GM19468 (cell line): Measurements from ENCODE around the gene PLEKHG4B.
"Not testable (repeated sequence)": the region's sequence is repeated elsewhere in the genome, so short reads cannot be mapped to it uniquely, and the experiment has no call there.

Experiments used
- ATAC-seq: cut with Tn5 transposase; IDR thresholded peaks from one replicate; pipeline ENCODE4 v1.9.1; 2021; ENCODE audit warnings: mild to moderate bottlenecking, moderate library complexity, moderate number of reproducible peaks; ENCODE audit not compliant: unreplicated experiment; ENCODE audit errors: extremely low read depth

PLEKHG4B gene, protein sequence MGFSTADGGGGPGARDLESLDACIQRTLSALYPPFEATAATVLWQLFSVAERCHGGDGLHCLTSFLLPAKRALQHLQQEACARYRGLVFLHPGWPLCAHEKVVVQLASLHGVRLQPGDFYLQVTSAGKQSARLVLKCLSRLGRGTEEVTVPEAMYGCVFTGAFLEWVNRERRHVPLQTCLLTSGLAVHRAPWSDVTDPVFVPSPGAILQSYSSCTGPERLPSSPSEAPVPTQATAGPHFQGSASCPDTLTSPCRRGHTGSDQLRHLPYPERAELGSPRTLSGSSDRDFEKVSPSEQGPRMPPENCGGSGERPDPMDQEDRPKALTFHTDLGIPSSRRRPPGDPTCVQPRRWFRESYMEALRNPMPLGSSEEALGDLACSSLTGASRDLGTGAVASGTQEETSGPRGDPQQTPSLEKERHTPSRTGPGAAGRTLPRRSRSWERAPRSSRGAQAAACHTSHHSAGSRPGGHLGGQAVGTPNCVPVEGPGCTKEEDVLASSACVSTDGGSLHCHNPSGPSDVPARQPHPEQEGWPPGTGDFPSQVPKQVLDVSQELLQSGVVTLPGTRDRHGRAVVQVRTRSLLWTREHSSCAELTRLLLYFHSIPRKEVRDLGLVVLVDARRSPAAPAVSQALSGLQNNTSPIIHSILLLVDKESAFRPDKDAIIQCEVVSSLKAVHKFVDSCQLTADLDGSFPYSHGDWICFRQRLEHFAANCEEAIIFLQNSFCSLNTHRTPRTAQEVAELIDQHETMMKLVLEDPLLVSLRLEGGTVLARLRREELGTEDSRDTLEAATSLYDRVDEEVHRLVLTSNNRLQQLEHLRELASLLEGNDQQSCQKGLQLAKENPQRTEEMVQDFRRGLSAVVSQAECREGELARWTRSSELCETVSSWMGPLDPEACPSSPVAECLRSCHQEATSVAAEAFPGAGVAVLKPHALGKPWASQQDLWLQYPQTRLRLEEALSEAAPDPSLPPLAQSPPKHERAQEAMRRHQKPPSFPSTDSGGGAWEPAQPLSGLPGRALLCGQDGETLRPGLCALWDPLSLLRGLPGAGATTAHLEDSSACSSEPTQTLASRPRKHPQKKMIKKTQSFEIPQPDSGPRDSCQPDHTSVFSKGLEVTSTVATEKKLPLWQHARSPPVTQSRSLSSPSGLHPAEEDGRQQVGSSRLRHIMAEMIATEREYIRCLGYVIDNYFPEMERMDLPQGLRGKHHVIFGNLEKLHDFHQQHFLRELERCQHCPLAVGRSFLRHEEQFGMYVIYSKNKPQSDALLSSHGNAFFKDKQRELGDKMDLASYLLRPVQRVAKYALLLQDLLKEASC (N-terminal part only)

DNA sequence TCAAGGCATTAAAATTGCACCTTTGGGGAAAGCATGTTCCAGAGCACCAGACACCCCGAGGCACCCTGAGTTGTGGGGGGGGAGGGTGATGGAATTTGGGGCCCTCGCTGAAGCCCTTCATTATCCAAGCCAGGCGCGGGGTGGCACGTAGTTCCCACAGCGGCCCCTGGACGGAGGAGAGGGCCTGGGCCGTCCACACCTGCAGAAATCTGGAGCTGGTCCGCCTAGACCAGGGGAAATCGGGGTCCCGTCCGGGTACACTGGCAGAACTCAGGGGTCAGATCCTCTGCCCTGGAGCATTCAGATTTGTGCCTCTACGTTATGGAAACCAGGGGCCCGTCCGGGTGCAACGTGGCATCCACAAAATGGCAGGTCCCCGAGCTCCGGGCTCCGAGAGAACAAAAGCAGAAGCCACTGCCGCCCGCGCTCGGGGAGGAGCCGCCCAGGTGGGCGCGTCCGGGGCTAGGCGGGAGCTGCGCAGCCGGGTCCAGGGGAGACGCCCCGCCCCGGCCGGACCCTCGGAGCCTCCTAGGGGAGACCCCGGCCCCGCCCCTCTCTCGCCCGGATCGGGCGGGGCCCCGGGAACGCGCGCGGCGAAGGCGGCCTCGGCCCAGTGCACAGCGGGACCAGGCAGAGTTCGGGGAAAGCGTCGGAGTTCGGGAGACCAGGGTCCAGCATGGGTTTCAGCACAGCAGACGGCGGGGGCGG, at the start of gene PLEKHG4B:
PLEKHG4B (plus strand) TSS at position 613 of the 708 bp plus-strand sequence; CDS start at position 677, 64 bp downstream.
- ATAC-seq: no peak

DNA sequence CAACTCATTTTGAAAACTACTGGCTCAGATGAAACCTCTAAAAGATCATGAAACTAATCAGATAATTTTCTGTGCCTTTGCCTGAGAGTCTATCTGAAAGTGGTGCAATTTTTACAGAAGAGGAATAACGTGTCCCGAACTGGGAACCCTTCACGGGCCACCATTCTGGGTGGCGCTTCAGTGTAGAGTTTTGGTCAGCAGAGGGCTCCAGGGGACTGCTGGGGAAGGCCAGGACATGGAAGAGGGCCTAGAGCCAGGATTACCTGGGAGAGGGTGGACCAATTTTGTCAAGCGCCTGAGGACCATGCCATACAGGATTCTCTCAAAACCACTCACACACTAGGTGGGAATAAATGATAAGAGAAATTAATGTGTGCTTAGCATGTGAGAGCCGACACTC, 49.7 kb upstream of the PLEKHG4B start:
- no peak for ATAC-seq

GRCh38 chr5:48192-48591, 43.8 kb upstream of the PLEKHG4B start:
- ATAC-seq: no peak

- not testable (repeated sequence) for ATAC-seq
These were observed 42.4 kb upstream of the PLEKHG4B start for GRCh38 chr5:49530-49929.

DNA sequence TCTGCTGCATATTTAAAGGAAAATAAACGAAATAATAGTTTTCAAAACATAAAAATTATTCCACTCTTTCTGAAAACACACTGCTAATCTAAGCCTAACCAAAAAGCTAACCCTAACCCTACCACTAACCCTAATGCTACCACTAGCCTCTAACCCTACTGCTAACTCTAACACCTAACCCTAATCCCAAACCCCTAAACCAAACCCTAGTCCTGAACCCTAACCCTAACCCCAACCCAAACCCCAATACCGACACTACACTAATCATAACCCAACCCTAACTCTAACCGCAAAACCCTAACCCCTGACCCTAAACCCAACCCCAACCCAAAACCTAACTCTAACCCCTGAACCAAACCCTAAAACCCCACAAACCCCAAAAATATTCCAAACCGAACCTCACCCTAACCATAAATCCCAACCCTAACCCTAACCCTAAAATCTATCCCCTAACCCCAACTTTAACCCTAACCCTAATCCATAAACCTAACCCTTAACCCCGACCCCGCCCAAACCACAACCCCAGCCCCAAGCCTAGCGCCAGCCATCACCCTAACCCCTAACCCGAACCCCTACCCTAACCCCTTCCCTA, 41.9 kb upstream of the PLEKHG4B start:
- no peak for ATAC-seq

GRCh38 chr5:50724-51499, 41.1 kb upstream of the PLEKHG4B start:
- ATAC-seq: no peak

GRCh38 chr5:51500-51823, 40.5 kb upstream of the PLEKHG4B start:
- no peak for ATAC-seq

DNA sequence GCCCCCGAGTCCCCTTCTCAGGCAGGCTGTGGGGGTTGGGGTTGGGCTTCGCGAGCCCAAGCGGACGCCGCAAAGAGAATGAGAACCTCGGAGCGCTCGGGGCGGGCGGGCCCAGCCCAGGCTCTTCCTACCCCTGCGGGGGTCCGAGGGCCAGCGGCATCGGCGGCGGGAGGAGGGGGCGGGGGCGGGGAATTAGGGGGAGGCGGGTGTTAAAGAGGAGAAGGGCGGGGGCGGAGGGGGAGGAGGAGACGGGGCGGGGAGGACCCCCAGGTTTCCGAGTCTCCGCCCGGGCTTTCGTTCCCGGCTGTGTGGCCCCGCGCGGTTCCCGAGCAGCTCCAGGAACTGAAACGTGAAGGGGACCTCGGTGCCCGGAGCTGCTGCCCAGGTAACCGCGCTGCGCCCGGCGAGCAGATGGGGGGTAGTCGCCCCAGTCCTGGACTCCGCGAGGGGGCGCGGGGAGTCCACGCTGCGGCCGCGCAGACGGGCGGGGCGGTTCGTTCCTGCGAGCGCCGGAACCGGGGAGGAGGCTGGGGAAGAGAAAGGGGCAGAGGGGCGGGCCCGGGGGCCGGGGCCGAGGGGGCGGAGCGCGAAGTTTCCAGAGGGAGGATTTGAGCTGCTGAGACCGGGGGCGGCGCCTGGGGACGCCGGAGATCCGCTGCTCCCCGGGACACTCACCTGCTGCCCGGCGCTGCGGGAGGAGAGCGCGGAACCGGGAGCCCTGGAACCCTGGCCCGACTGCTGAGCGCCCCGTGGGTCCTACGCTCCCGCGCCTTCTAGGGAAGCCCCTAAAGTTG, 38.4 kb upstream of the PLEKHG4B start:
- ATAC-seq: no peak

DNA sequence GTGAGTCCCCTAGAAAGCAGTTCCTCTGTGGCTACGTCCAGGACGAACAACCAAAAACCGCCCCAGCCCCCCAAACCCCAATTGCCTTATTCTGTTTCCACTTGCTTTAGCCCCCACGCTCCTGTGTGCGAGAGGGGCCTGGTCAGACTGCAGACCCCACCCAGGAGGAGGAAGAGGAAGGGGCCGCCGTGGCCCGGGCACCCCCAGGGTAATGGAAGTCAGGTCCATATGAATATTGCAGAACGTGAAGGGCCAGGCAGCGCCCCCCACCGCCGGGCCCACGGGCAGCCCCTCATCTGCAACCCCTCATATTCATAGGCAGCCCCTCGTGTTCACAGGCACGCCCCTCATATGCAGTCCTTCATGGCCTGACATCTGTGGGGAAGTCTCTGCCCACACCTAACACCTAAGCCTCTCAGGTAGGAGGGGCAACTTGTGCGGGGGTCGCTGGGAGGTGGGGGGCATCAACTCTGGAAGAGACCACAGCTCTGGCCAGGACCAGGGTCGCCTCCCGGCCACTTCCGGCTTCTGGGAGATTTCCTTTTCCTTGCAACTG, 37.7 kb upstream of the PLEKHG4B start:
- no peak for ATAC-seq

DNA sequence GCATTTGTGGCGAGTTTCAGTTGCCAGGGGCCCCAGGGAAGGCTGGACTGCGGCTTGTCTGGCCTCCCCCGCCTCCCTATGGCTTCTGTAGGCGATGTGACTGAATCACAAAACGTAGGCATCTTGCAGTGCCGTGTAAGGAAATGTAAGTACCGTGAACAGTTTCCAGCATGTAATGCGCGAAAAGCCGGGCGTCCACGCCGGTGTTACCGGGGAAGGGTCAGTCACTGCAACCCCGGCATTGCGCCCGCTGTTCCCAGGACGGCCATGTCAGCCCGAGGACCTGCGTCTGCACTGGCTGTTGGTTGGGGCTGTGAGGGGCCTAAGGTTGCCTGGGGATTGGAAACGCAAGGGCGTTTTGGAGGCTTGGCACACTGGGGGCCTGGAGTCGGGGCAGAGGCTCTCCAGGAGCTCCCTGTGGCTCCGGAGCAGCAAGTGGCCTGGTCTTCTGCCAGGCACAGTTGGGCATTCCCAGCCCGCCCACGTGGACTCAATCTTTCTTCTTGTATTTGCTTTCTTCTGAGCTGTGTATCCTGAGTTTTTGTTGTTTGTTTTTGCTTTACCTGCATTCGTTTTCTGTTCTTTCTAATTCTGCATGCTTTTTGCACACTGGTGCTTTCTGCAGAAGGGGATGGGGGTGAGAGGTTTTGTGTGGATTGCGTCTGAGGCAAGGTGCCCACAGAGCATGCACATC, 36.9 kb upstream of the PLEKHG4B start:
- no peak for ATAC-seq

GRCh38 chr5:56561-57290, 35.2 kb upstream of the PLEKHG4B start:
- no peak for ATAC-seq

- not testable (repeated sequence) for ATAC-seq
These were observed 31.7 kb upstream of the PLEKHG4B start for GRCh38 chr5:60250-60649.

GRCh38 chr5:70440-70839, 21.5 kb upstream of the PLEKHG4B start:
- ATAC-seq: no peak

- ATAC-seq: not testable (repeated sequence)
These were observed 19.4 kb upstream of the PLEKHG4B start for GRCh38 chr5:72316-73180.

GRCh38 chr5:73181-73447, 18.9 kb upstream of the PLEKHG4B start:
- ATAC-seq: not testable (repeated sequence)
